Caco-2 (cell line): ENCODE results near the gene NCAM2. TPM values are rescaled to one million over a fixed set of nuclear protein-coding genes. Genes with fewer than 3 reads are reported as not detected.

ENCODE experiments used
- BruUV-seq: library from RNA; stranded (reverse); fragments of 400-500 nt; replicated peaks from 2 replicates; lab custom pipeline; 2021; lab: Mats Ljungman, UMichigan
- CTCF ChIA-PET: fragments of 300-600 bp; sonication (Branson Sonifier 250); formaldehyde crosslinking; loops from one replicate; lab custom pipeline; 2022; ENCODE audit warnings: antibody characterized with exemption; lab: Charles Lee
- POLR2A ChIA-PET: fragments of 300-600 bp; sonication (Branson Sonifier 250); formaldehyde crosslinking; loops from one replicate; lab custom pipeline; 2022; ENCODE audit warnings: antibody characterized with exemption; lab: Charles Lee
- DNase-seq, 2 experiments: peaks; one replicate each; pipeline versions ENCODE4 v3.0.0 to v3.0.0-alpha.2; 2020 to 2022
- H3K27me3 ChIP-seq: replicated peaks from 2 replicates; pipeline ENCODE4 v1.6.0; 2011; ENCODE audit warnings: low read length; ENCODE audit not compliant: control insufficient read depth, insufficient read depth
- H3K36me3 ChIP-seq: 2 replicates; pipeline ENCODE4 v1.5.1; 2011; ENCODE audit warnings: low read length; ENCODE audit not compliant: control insufficient read depth, insufficient read depth
- H3K4me1 ChIP-seq: fragments of 250-450 bp; sonication (Bioruptor Pico); 2 replicates; pipeline ENCODE4 v1.5.1; 2020; ENCODE audit warnings: mild to moderate bottlenecking
- H3K4me3 ChIP-seq: 2 replicates; pipeline ENCODE4 v1.5.1; 2011; ENCODE audit warnings: low read depth, mild to moderate bottlenecking, control low read depth, low read length
- H3K9me3 ChIP-seq: fragments of 250-450 bp; sonication (Bioruptor Pico); 2 replicates; pipeline ENCODE4 v1.5.1; 2020; ENCODE audit warnings: mild to moderate bottlenecking, moderate library complexity
- H3K27ac Mint-ChIP-seq: one replicate; pipeline ENCODE4 v1.8.0; 2022; ENCODE audit warnings: mixed read lengths; ENCODE audit not compliant: unreplicated experiment
- H3K27me3 Mint-ChIP-seq: one replicate; pipeline ENCODE4 v1.8.0; 2022; ENCODE audit warnings: mixed read lengths; ENCODE audit not compliant: insufficient read depth, unreplicated experiment
- H3K36me3 Mint-ChIP-seq: one replicate; pipeline ENCODE4 v1.8.0; 2022; ENCODE audit warnings: mild to moderate bottlenecking, mixed read lengths; ENCODE audit not compliant: insufficient read depth, unreplicated experiment
- H3K4me1 Mint-ChIP-seq: one replicate; pipeline ENCODE4 v1.8.0; 2022; ENCODE audit warnings: low read depth, mixed read lengths; ENCODE audit not compliant: unreplicated experiment
- H3K4me3 Mint-ChIP-seq: one replicate; pipeline ENCODE4 v1.8.0; 2022; ENCODE audit warnings: mild to moderate bottlenecking, moderate library complexity, mixed read lengths; ENCODE audit not compliant: unreplicated experiment
- H3K9me3 Mint-ChIP-seq: one replicate; pipeline ENCODE4 v1.8.0; 2022; ENCODE audit warnings: mixed read lengths; ENCODE audit not compliant: unreplicated experiment
- intact Hi-C: fragments of 100-400 bp; cut with micrococcal nuclease; formaldehyde crosslinking; loops from one replicate; pipeline ENCODE4 v1.10.0; 2022; ENCODE audit not compliant: unreplicated experiment
- total RNA-seq: library from RNA; stranded (reverse); gene quantifications from 2 replicates; pipeline ENCODE4 v1.2.3, GENCODE V29; 2022
- TF ChIP-seq, protein P1 (sequence below), 2 experiments: fragments of 200-600 bp in 1 of 2; IDR thresholded peaks; 1 replicate in 1 of 2; 2 replicates in 1 of 2; pipeline versions ENCODE4 v1.5.1 to v1.8.0; 2011 to 2022; ENCODE audit warnings: antibody characterized with exemption in 1 of 2, control low read depth in 1 of 2, inconsistent platforms in 1 of 2, low read depth in 1 of 2, low read length in 1 of 2, mild to moderate bottlenecking in 1 of 2, moderate library complexity in 1 of 2; ENCODE audit not compliant: insufficient read depth in 1 of 2, severe bottlenecking in 1 of 2, unreplicated experiment in 1 of 2

NCAM2 gene
- total RNA-seq, 1 experiment from 2014 or later, result not detected

DNA sequence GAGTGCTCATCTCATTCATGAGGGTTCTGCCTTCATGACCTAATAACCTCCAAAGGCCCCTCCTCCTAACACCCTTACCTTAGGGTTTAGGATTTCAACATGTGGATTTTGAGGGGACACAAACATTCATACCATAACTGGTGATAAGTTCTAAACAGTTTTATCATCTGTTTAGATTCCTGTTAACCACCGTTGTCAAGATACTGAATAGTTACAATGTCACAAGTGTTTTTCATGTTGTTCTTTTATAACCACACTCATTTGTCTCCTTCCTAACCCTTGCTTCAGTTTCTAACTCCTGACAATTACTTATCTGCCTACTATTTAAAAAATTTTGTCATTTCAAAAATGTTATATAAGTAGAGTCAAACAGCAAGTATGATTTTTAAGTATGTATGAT is 86.0 kb downstream of the NCAM2 start:
- Mint-ChIP-seq H3K27me3 (no peaks in the 10 kb centered on the region), H3K4me3 (no peak overlapping the region), H3K36me3 (no peaks in the 10 kb centered on the region), H3K9me3 (no peaks in the 10 kb centered on the region), H3K4me1 (no peaks in the 10 kb centered on the region), H3K27ac (no peak overlapping the region)
- TF ChIP-seq, protein P1, sequence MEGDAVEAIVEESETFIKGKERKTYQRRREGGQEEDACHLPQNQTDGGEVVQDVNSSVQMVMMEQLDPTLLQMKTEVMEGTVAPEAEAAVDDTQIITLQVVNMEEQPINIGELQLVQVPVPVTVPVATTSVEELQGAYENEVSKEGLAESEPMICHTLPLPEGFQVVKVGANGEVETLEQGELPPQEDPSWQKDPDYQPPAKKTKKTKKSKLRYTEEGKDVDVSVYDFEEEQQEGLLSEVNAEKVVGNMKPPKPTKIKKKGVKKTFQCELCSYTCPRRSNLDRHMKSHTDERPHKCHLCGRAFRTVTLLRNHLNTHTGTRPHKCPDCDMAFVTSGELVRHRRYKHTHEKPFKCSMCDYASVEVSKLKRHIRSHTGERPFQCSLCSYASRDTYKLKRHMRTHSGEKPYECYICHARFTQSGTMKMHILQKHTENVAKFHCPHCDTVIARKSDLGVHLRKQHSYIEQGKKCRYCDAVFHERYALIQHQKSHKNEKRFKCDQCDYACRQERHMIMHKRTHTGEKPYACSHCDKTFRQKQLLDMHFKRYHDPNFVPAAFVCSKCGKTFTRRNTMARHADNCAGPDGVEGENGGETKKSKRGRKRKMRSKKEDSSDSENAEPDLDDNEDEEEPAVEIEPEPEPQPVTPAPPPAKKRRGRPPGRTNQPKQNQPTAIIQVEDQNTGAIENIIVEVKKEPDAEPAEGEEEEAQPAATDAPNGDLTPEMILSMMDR (IDR thresholded peaks at IDR 0.05; ENCODE audit: insufficient read depth in 1 of 2, low read depth in 1 of 2, low read length in 1 of 2, severe bottlenecking in 1 of 2, unreplicated experiment in 1 of 2), result no peak
- H3K4me3 ChIP-seq, result no peak overlapping the region
- H3K9me3 ChIP-seq, result no peaks in the 10 kb centered on the region
- no peaks in the 10 kb centered on the region for H3K36me3 ChIP-seq
- no peak for DNase-seq
- ChIA-PET POLR2A (no interaction called here), CTCF (no interaction called here)
- intact Hi-C loops, result no loop called here
- H3K27me3 ChIP-seq, result no peaks in the 10 kb centered on the region
- H3K4me1 ChIP-seq, result no peaks in the 10 kb centered on the region
- BruUV-seq, result no TSS peak

GRCh38 chr21:21085206-21085605 is 87.0 kb downstream of the NCAM2 start:
- POLR2A ChIA-PET, result no interaction called here
- Mint-ChIP-seq H3K27me3 (no peaks in the 10 kb centered on the region), H3K4me3 (no peak overlapping the region), H3K36me3 (no peaks in the 10 kb centered on the region), H3K9me3 (no peaks in the 10 kb centered on the region), H3K4me1 (no peaks in the 10 kb centered on the region), H3K27ac (no peak overlapping the region)
- CTCF ChIA-PET, result no interaction called here
- no peak for DNase-seq
- H3K4me1 ChIP-seq, result no peaks in the 10 kb centered on the region
- no peaks in the 10 kb centered on the region for H3K36me3 ChIP-seq
- H3K9me3 ChIP-seq, result no peaks in the 10 kb centered on the region
- TF ChIP-seq, protein P1 (IDR thresholded peaks at IDR 0.05; ENCODE audit: insufficient read depth in 1 of 2, low read depth in 1 of 2, low read length in 1 of 2, severe bottlenecking in 1 of 2, unreplicated experiment in 1 of 2), result no peak
- H3K27me3 ChIP-seq, result no peaks in the 10 kb centered on the region
- intact Hi-C loops, result no loop called here
- H3K4me3 ChIP-seq, result no peak overlapping the region
- BruUV-seq, result no TSS peak

GRCh38 chr21:21096956-21097355 is 98.7 kb downstream of the NCAM2 start:
- no peak overlapping the region for H3K27ac Mint-ChIP-seq
- TF ChIP-seq, protein P1 (IDR thresholded peaks at IDR 0.05; ENCODE audit: insufficient read depth in 1 of 2, low read depth in 1 of 2, low read length in 1 of 2, severe bottlenecking in 1 of 2, unreplicated experiment in 1 of 2), result no peak
- CTCF ChIA-PET, result no interaction called here

More at GRCh38 chr21:21096956-21097355, 98.7 kb downstream of the NCAM2 start:
- no peak overlapping the region for H3K4me3 Mint-ChIP-seq
- no peak for DNase-seq
- H3K4me1 ChIP-seq, result no peaks in the 10 kb centered on the region
- H3K27me3 Mint-ChIP-seq, result peaks cover 3% of the 10 kb centered on the region
- no peaks in the 10 kb centered on the region for H3K4me1 Mint-ChIP-seq
- POLR2A ChIA-PET, result no interaction called here
- no peaks in the 10 kb centered on the region for H3K36me3 Mint-ChIP-seq
- H3K9me3 Mint-ChIP-seq, result no peaks in the 10 kb centered on the region
- no peaks in the 10 kb centered on the region for H3K36me3 ChIP-seq
- no peak overlapping the region for H3K4me3 ChIP-seq
- no peaks in the 10 kb centered on the region for H3K9me3 ChIP-seq
- intact Hi-C loops, result no loop called here
- no TSS peak for BruUV-seq
- no peaks in the 10 kb centered on the region for H3K27me3 ChIP-seq
